GM21526 (cell line): Measurements from ENCODE around the gene BCAR3.

Source experiments
- ATAC-seq: cut with Tn5 transposase; IDR thresholded peaks from one replicate; pipeline ENCODE4 v1.9.1; 2021; ENCODE audit warnings: moderate library complexity; ENCODE audit not compliant: unreplicated experiment, low FRiP score

Gene BCAR3

GRCh38 chr1:93648656-93649055 lies 33.0 kb downstream of the BCAR3 start:
- ATAC-seq: no peak

- ATAC-seq: no peak
These were observed 40.1 kb downstream of the BCAR3 start for GRCh38 chr1:93641527-93641926.

DNA sequence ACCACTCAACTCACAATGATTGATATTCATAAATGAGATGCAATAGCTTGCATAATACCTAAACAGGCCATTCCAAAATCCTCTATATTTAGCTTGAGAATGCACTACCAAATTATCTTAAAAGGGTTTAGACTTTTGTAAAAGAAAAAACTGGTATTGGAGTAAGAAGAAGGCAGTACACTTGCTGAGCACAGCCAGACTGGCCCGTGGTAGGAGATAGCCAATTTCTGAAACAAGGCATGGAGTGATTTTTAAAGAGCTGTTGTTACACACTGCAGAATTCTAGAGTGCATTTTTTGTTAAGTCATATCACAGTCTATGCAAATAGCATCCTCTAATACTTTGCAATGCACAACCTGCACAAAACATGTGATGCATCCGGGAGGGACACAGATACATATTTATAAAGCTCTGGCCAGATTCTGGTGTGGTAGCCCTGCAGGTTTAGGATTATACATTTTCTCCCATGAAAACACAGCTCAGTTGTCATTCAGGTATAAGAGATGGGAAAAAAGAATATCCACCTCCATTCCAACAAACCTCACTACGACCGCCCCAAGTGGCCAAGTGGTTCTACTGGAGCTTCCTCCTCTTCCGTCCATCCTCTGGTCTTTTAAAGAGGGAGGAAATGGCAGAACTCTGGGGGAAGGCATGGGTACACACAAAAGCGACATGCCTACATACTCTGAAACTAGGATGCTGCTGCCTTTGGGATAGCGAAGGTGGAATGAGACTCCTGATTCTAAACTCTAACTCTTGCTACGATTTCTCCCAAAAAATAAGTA lies 40.8 kb downstream of the BCAR3 start:
- ATAC-seq: no peak

DNA sequence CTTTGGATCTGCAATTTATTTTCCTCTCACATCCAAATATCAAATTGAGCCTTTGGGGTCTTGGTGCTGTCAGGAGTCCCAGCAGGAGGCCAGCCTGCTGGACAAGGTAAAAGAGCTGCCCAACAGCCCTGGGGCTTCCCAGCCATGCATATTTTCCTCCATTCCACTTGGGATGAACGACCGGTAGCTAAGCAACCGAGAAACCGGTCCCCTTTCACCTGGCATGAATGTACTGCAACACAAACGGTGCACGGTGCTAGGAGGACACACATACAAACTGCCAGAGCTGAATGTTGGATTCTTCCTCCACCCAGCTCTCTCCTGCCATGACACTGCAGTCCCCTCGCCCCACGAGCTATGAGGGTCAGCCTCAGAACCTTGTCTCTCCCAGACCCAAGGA lies 42.7 kb downstream of the BCAR3 start:
- ATAC-seq: no peak

GRCh38 chr1:93638307-93638847 lies 43.3 kb downstream of the BCAR3 start:
- no peak for ATAC-seq

DNA sequence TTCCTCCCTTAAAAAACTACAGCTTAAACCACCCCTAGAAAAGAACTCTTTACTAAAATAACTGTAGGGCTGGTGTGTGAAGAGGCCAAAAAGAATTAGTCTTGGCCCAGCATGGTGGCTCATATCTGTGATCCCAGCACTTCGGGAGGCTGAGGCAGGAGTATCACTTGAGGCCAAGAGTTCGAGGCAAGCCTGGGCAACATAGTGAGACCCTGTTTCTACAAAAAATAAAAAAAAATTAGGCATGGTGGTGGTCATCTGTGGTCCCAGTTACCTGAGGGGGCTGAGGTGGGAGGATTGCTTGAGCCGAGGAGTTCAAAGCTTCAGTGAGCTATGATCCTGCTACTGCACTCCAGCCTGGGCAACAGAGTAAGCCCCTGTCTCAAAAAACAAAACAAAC lies 44.9 kb downstream of the BCAR3 start:
- no peak for ATAC-seq

DNA sequence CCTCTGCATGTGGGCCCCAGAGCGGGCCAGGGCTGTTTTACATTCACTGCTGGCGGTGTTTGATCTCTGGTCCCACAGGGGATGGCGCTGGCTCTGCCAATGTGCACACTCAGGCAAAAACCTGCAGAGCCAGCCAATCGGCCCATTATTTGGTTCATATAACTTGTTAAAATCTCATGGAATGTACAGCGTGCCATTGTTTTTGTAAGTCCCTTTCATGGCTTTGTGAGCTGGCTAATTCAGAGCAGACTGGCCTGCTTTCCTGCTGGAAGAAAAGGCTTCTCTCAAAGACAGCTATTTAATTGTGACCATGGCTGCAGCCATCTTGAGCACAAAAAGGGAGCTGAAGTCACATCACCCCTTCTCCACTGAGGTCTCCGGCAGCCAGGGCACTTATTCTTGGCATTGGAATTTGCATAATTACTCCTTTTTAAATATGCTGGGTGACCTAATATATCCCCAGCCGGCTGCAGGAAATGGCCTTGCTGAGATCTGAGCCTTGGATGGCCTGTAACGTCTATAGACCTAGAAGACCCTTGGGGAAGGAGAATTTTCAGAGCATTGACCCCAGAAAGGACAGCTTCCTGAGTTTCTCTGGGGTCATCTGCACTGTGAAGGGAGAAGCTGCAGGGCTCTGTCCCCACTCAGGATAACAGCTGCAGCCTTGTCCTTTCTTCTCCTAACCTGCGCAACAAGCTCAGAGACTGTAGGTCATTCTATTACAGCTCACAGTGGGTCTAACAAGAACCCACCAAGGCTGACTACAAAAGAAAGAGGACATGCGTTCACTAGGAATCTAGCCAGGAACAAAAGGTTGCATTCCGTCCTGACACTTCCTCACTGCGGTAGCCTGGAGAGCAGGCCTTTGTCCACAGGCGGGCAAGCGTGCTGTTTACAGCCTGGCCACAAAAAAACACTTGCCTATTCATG lies 45.8 kb downstream of the BCAR3 start:
- no peak for ATAC-seq

- no peak for ATAC-seq
These were observed 48.3 kb downstream of the BCAR3 start for GRCh38 chr1:93633313-93633712.

GRCh38 chr1:93631626-93632365 lies 49.8 kb downstream of the BCAR3 start:
- ATAC-seq: no peak

DNA sequence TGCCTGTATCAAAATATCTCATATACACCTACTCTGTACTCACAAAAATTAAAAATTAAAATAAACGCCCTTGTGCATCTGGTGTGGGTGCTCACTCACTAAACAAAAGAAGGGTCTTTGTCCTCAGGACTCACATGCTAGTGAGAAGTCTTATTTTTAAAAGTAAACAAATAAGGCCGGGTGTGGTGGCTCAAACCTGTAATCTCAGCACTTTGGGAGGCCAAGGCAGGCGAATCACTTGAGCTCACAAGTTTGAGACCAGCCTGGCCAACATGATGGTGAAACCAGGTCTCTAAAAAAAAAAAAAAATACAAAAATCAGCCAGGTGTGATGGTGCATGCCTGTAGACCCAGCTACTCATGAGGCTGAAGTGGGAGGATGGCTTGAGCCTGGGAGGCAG lies 51.5 kb downstream of the BCAR3 start:
- no peak for ATAC-seq

- peak; percentile 72 for ATAC-seq
These were observed 52.3 kb downstream of the BCAR3 start for GRCh38 chr1:93629101-93630059.

DNA sequence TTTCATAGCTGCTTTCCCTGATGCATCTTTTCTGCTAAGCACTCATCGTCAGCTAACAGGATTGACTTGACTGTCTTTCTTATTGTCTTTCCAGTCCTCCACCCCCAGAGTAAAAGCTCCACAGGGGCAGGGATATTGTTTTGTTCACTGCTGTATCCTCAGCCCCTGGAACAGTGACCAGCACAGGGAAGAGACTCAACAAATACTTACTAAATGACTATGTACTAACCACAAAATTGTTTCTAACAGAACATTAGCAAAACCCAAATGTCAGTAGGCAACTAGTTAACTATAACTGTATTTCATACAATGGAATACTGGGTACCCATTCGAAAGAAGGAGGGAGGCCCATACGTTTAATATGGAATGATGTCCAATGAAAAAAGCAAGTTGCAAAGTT lies 53.0 kb downstream of the BCAR3 start:
- ATAC-seq: no peak

DNA sequence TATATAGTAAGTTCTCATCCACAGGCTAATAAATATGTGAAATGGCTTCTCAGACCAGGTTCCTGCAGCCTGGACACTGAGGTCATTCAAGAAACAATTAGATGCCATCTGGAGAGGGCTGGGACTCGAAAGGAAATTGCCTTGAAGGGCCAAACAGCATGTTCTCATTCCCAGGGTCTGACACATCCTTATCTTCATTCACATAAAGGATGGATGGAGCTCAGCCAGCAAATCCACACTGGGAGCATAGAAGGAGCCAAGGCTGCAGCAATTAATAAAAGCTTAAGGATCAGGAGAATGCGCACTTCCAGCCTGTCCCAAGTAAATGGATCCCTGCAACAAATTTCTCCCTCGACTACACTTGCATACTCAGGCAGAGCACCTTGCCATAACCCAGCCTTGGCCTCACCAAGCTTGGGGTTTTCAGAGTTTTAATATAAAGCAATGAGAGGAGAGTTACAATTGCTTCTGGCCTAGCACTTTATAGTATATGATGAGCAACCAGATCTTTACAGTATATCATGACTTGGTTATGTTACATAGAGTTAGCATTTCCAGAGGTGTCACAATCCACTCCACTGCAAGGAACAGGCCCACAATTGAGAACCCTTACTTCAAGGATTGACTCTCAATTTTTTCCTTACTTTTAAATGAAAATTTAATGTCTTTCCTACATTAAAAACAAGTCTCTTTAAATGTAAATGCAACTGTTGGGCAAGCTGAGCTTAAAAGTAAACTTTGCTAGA lies 55.9 kb downstream of the BCAR3 start:
- no peak for ATAC-seq

DNA sequence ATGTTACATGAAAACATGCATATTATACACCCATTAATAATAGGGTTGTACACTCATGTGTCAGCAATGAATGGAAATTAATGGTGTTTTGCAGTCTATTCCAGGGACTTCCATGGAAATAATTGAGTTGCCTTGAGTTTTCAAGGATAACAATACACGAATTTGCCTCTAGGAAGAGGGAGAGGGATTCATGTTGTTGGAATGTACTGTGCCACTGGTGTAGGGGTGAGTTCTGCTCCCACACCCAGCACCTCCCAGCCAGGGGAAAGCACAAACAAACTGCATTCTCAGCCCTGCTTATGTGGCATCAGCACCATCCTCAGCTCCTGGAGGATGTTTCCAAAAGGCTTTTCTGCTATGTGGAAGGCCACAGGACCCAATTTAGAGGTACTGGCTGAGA lies 57.8 kb downstream of the BCAR3 start:
- ATAC-seq: no peak

GRCh38 chr1:93623436-93623835 lies 58.2 kb downstream of the BCAR3 start:
- no peak for ATAC-seq

DNA sequence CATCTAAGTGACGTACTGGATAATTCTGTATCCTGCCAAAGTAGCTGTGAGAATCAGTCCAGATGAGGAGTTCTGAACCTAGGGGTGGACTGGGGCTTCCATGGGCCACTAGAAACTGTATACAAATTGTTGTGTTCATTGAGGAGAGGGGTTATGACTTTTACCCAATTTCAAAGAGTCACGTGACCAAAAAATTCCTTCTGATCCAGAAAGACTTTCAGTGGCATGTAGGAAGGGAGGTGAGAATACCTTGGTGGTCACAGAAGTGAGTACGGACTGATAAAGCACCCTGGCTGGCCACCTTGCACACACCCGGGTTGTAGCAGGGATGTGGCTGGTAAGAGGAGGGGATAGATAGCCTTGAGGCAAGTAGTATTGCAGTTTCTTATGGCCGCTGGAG lies 60.4 kb downstream of the BCAR3 start:
- ATAC-seq: no peak

GRCh38 chr1:93620841-93621210 lies 60.8 kb downstream of the BCAR3 start:
- no peak for ATAC-seq

GRCh38 chr1:93620172-93620840 lies 61.3 kb downstream of the BCAR3 start:
- no peak for ATAC-seq
